ENCODE measurements around the gene KRTAP1-3. TPM values are rescaled to one million over a fixed set of nuclear protein-coding genes. Genes with fewer than 3 reads are reported as not detected.
A peak's percentile ranks its signal among the peaks of the same experiment; 100 is the strongest.
"Not testable (repeated sequence)": the region's sequence is repeated elsewhere in the genome, so short reads cannot be mapped to it uniquely, and the experiment has no call there.

Gene KRTAP1-3
- polyA plus RNA-seq (2011; rRNA removed) (not detected in 2 replicates), polyA minus RNA-seq (2011; rRNA and poly(A)+ RNA removed) (not detected in 2 replicates)

GRCh38 chr17:41034346-41034935 lies at the start of gene KRTAP1-3:
TSS of gene KRTAP1-3 (minus strand) at chr17:41034874. CDS start at chr17:41034821, 53 bp downstream.
- CTCF ChIA-PET; DNase-seq (ENCODE audit: low read depth); H3K36me3 ChIP-seq (ENCODE audit: control insufficient read depth, insufficient read depth, low read length); H3K4me3 ChIP-seq (ENCODE audit: low read depth, low read length); POLR2A ChIA-PET; H3K27me3 ChIP-seq (ENCODE audit: control insufficient read depth, insufficient read depth, low read length): not testable (repeated sequence)

- H3K27me3 ChIP-seq (ENCODE audit: control insufficient read depth, insufficient read depth, low read length); DNase-seq (ENCODE audit: low read depth); H3K4me3 ChIP-seq (ENCODE audit: low read depth, low read length); POLR2A ChIA-PET; H3K36me3 ChIP-seq (ENCODE audit: control insufficient read depth, insufficient read depth, low read length): not testable (repeated sequence)
- CTCF ChIA-PET = interaction anchor here (0.9 kb wide), 1 partner anchor 13 kb away, joined by 3 read pairs; the partner anchor contains the start of gene KRTAP4-8
Observed at GRCh38 chr17:41084100-41084856, 49.6 kb upstream of the KRTAP1-3 start, which contains the start of gene KRTAP4-7. TSS of gene KRTAP4-7 (plus strand) at chr17:41084150. CDS start at chr17:41084207, 57 bp downstream.

- H3K27me3 ChIP-seq (ENCODE audit: control insufficient read depth, insufficient read depth, low read length); CTCF ChIA-PET; H3K36me3 ChIP-seq (ENCODE audit: control insufficient read depth, insufficient read depth, low read length); H3K4me3 ChIP-seq (ENCODE audit: low read depth, low read length): not testable (repeated sequence)
- POLR2A ChIA-PET = interaction anchor here (1.0 kb wide), 1 partner anchor 21 kb away, joined by 3 read pairs; no protein-coding TSS in a partner anchor
- peak; percentile 50 for DNase-seq (ENCODE audit: low read depth)
Observed at GRCh38 chr17:41083427-41083826, 48.8 kb upstream of the KRTAP1-3 start.

GRCh38 chr17:41082626-41083025 lies 48.0 kb upstream of the KRTAP1-3 start:
- CTCF ChIA-PET = no interaction called here
- DNase-seq (ENCODE audit: low read depth) = no peak
- Histone ChIP-seq H3K4me3 (ENCODE audit: low read depth, low read length) (no peak overlapping the region), H3K36me3 (ENCODE audit: control insufficient read depth, insufficient read depth, low read length) (no peaks in the 10 kb centered on the region), H3K27me3 (ENCODE audit: control insufficient read depth, insufficient read depth, low read length) (no peaks in the 10 kb centered on the region)
- no peak for TF ChIP-seq CTCF (IDR thresholded peaks at IDR 0.05; ENCODE audit: insufficient read depth, low read depth, low read length)
- POLR2A ChIA-PET = interaction anchor here (1.0 kb wide), 1 partner anchor 21 kb away, joined by 3 read pairs; no protein-coding TSS in a partner anchor

- CTCF ChIA-PET = no interaction called here
- TF ChIP-seq CTCF (IDR thresholded peaks at IDR 0.05; ENCODE audit: insufficient read depth, low read depth, low read length) = no peak
Observed at GRCh38 chr17:41076788-41077187, 42.1 kb upstream of the KRTAP1-3 start.

GRCh38 chr17:41073676-41074075 lies 39.0 kb upstream of the KRTAP1-3 start:
- no peaks in the 10 kb centered on the region for H3K36me3 ChIP-seq (ENCODE audit: control insufficient read depth, insufficient read depth, low read length)
- DNase-seq (ENCODE audit: low read depth) = no peak
- POLR2A ChIA-PET = no interaction called here
- CTCF ChIA-PET = interaction anchor here (0.6 kb wide), 1 partner anchor 469 kb away, joined by 3 read pairs; no protein-coding TSS in a partner anchor
- H3K4me3 ChIP-seq (ENCODE audit: low read depth, low read length) = no peak overlapping the region
- TF ChIP-seq CTCF (IDR thresholded peaks at IDR 0.05; ENCODE audit: insufficient read depth, low read depth, low read length) = no peak
- H3K27me3 ChIP-seq (ENCODE audit: control insufficient read depth, insufficient read depth, low read length) = no peaks in the 10 kb centered on the region

More at GRCh38 chr17:41076788-41077187, 42.1 kb upstream of the KRTAP1-3 start:
- no peaks in the 10 kb centered on the region for H3K27me3 ChIP-seq (ENCODE audit: control insufficient read depth, insufficient read depth, low read length)
- no peaks in the 10 kb centered on the region for H3K36me3 ChIP-seq (ENCODE audit: control insufficient read depth, insufficient read depth, low read length)
- DNase-seq (ENCODE audit: low read depth) = no peak
- no peak overlapping the region for H3K4me3 ChIP-seq (ENCODE audit: low read depth, low read length)
- POLR2A ChIA-PET = no interaction called here

Data from BJ (cell line).